22Rv1 (cell line): ENCODE data around the gene TENM4.

Source experiments
- ZFX ChIP-seq: fragments of 450-650 bp; IDR thresholded peaks from 2 replicates; pipeline ENCODE4 v1.6.1; 2017; ENCODE audit warnings: antibody characterized with exemption, borderline replicate concordance
- TF ChIP-seq, protein P1 (sequence below): fragments of 450-650 bp; IDR thresholded peaks from 2 replicates; pipeline ENCODE4 v1.5.1; 2017; ENCODE audit warnings: mild to moderate bottlenecking

DNA sequence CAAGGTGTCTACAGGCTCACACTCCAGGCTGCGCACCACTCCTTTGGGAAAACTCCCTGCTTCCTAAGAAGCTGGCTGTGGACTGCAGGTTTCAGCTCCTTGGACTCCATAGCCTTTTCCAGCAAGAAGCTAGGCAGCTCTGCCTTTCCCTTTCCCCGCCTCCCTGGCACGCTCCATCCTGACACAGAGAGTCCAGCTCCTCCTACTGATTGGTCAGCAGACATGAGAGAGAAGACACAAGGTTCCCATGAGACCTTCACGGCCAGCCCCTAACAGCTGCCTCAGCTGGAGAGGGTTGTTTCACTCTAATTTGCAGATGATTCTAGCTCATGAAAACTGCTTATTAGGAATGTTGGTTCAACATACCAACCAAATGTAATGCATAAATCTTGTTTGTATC lies 27.6 kb downstream of the TENM4 start:
- TF ChIP-seq, protein P1, sequence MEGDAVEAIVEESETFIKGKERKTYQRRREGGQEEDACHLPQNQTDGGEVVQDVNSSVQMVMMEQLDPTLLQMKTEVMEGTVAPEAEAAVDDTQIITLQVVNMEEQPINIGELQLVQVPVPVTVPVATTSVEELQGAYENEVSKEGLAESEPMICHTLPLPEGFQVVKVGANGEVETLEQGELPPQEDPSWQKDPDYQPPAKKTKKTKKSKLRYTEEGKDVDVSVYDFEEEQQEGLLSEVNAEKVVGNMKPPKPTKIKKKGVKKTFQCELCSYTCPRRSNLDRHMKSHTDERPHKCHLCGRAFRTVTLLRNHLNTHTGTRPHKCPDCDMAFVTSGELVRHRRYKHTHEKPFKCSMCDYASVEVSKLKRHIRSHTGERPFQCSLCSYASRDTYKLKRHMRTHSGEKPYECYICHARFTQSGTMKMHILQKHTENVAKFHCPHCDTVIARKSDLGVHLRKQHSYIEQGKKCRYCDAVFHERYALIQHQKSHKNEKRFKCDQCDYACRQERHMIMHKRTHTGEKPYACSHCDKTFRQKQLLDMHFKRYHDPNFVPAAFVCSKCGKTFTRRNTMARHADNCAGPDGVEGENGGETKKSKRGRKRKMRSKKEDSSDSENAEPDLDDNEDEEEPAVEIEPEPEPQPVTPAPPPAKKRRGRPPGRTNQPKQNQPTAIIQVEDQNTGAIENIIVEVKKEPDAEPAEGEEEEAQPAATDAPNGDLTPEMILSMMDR, result no peak
- no peak for TF ChIP-seq ZFX
